Hypothalamus (tissue), 51 donors: ENCODE measurements around the gene SCRN1.
A peak's percentile ranks its signal among the peaks of the same experiment; 100 is the strongest.
"Not testable (repeated sequence)": the region's sequence is repeated elsewhere in the genome, so short reads cannot be mapped to it uniquely, and the experiment has no call there.

Source experiments
- DNase-seq, 51 donors: peaks; one replicate each; lab custom pipeline; 2025; lab: John Stamatoyannopoulos, UW

The SCRN1 gene

DNA sequence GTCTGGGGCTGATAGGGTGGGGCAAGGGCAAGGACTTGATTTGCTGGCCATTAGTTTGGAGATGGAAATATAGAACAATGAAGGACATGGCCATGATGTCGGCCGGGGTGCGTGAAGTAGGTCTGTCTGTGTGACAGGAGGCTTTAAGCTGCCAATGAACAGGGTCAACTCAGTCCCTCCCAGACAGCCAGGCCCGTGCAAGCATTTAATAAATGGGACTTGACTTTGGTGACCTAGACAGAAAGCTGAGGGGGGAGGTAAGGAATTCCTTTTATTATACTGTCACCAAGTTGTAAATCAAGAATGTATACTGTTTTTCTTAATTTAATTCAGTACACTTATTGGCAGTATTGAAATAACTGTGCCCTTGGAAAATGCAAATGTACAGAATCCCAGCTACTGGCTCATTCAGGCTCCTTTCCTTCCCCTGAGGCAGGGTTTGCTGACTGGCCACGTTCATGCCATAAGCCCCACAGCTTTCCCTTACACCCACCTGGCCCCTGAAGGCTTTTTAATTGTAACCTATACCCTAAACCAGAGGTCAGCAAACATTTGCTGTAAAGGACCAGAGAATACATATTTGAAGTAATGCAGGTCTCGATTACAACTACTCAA, 96.1 kb downstream of the SCRN1 start:
- DNase-seq: no peak

DNA sequence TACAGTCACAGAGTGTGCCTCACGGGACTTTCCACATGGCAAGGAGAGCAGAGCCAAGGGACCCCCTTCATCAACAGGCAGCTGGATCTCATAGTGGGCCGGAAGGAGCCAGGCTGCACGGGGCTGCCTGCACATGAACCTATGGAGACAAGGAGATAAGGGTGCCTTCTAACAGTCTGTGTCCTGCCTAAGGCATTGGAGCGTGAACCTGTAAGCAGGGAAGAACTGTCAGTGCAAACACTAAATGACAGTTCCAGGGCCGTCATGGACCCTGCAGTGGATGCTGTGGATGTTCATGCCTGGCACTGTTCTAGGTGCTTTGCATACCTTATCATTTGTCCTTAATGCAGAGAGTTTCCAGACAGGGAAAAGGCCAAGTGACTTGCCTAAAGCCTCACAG, 97.4 kb downstream of the SCRN1 start:
- no peak for DNase-seq

DNA sequence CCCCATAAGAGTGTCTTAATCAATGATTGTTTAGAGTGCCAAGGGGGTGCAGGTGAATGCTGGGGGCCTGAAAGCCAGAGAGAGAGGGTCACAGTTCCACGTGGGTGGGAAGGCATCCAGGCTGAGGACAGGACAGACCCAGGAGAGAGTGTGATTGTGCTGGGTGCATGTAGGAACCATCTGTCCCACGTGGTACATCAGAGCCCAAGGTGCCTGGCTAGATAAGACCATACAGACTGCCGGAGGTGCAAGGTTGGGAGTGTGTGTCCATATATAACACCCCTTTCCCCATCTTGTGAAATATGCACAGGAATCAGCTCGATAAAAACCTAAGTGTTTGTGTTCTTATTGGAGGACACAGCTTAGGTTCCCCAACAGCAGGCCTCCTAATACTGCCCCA, 97.8 kb downstream of the SCRN1 start:
- no peak for DNase-seq

DNA sequence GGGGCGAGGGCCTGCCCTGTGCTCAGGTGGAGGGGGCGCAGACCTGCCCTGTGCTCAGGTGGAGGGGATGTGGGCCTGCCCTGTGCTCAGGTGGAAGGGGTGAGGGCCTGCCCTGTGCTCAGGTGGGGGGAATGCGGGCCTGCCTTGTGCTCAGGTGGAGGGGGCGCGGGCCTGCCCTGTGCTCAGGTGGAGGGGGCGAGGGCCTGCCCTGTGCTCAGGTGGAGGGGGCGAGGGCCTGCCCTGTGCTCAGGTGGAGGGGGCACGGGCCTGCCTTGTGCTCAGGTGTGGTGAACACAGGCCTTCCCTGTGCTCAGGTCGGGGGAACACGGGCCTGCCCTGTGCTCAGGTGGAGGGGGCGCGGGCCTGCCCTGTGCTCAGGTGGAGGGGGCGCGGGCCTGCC, 98.8 kb downstream of the SCRN1 start:
- DNase-seq: not testable (repeated sequence)

DNA sequence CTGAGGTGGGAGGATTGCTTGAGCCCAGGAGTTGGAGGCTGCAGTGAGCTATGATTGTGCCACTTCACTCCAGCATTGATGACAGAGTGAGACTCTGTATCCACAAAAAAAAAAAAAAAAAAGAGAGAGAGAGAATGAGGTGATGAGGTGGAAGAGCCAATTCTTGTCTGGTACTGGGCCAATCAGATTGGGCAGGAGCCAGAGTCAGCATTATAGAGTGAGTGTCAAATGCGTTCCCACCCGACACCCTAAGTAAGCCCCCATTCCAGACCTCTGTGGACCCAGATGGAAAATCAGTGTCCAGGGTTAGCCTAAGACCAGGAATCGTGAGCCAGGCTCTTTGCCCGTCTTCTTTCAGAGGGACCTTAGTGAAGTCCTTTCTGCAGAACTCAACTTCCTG, 99.3 kb downstream of the SCRN1 start:
- no peak for DNase-seq

DNA sequence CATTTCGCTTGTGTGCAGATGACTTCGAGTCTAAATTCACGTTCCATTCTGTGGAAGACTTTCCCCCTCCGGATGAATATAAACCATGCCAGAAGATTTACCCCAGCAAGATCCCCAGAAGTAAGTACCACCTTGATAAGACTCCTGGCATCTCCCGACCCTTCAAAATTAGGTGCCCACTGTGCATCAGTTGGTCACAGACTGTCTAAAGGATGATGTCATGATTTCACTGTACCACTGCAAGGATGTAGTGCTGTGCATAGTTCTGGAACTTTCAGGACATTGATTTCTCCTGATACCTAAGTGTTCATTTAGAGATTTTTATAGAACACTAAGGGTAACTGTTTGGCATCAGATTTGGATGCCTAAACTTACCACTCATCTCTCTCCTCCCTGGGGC, 100.3 kb downstream of the SCRN1 start:
- DNase-seq: no peak

DNA sequence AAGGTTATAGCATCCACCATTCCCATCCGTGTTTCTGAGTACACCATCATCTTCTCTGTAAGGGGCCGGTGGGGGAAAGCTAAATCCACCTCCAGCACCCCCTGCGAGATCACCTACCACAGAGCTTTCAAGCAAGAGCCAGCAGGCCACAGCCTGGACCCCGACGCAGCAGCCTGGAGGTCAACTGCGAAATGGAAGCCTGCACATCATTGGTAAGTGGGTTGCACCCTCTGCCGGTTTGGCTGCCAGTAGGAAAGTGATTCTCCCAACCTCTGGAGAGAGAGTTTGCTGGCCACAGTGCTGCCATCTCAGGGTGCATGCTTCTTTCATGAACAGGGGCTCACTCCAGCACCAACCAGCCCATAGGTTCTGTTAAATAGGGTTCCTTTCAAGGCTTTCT, 101.6 kb downstream of the SCRN1 start:
- no peak for DNase-seq

DNA sequence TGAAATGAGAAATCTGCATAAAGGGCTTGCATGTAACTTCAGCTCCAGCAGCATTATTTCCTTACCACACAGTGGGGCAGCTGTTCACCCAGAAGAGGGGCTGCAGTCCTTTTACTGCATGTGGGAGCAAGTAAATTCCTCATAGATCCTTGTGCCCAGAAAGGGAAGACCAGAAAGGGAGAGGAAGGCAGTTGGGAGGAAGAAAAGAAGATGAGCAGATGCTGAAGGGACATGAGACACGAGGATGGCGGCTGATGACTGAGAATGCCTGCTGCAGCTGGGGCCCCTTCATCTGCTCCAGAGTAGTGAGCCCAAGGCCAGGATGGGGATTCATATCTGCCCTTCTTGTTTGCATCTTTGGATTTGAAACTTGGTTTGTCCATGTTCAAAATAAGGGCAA, 102.8 kb downstream of the SCRN1 start:
- DNase-seq: no peak

DNA sequence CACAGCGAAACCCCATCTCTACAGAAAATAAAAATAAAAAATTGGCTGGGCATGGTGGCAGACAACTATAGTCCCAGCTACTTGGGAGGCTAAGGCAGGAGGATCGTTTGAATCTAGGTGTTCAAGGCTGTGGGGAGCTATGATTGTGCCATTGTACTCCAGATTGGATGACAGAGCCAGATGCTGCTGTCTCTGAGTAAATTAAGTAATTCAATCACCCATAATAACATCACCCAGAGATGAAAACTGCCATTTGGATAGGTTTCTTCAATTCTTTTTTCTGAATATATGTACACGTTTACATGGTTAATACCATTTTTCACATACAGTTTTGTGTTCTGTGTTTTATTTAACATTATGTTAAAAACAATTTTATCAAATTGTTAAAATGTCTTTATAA, 104.0 kb downstream of the SCRN1 start:
- no peak for DNase-seq

DNA sequence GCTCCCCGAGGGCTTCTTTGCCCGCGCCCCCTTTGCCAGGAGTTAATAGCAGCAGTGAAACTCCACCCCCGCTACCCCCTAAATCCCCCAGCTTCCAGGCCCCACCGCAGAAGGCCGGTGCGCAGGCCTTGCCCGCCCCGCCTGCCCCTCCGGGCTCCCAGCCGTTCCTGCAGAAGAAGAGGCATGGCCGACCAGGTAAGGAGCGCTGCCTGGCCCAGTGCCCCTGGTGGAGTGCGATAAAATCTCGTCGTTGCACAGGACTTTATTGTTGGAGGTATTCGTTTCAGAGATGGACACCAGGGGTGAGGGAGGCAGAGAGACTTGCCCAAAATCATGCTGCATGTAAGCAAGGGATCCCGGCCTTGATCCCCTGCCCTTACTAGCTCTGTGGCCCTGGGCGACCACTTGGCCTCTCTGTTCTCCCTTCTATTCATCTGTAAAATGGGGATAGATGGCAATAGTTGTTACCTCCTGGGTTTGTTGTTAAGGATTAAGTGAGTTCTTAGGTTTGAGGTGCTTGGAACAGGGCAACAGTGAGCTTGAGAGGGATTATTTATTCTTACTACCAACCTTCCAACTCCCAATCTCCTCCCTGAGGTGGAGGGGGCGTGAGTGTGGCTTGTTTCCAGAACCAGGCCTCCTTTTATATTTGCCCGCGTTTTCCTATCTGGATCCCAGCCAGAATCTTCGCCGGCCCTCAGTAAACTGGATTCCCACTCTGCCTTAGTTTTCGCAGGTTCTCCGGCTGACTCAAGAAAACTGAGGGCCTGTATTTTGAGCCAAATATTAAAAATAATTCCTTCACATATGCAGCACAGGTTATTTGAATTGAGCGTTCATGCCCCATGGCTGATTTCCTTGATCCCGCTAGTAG, 105.0 kb downstream of the SCRN1 start:
- DNase-seq: no peak

DNA sequence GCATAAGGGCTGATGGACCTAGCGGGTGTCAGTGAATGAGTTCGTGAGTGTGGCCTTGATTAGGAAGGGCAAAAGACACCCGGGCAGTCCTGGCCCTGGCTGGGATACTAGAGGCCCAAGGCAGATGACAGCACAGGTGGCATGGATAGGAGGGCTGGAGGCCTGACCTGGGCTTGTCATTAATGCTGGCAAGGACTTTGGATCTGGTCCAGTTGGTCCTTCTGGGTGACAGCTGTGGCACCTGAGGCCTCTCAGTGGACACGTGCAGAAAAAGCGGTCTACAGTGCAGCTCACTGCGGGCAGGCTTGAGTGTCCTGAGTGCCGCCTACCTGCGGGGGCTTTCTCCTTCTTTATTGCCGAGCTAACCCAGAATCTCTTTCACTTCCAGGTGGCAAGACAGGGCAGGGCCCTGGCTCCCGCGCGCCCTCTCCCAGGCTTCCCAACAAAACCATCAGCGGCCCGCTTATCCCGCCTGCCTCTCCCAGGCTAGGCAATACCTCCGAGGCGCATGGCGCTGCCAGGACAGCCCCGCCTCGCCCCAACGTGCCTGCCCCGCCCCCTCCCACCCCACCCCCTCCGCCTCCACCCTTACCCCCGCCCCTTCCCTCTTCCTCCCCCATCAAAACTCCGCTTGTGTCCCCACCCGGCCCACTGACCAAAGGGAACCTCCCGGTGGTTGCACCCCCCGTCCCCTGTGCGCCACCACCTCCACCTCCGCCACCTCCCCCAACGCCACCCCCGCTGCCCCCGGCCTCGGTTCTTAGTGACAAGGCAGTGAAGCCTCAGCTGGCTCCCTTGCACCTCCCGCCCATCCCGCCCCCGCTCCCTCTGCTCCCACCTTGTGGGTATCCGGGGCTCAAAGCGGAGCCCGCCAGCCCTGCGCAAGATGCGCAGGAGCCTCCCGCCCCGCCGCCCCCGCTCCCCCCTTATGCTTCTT, 105.9 kb downstream of the SCRN1 start:
- DNase-seq: no peak

DNA sequence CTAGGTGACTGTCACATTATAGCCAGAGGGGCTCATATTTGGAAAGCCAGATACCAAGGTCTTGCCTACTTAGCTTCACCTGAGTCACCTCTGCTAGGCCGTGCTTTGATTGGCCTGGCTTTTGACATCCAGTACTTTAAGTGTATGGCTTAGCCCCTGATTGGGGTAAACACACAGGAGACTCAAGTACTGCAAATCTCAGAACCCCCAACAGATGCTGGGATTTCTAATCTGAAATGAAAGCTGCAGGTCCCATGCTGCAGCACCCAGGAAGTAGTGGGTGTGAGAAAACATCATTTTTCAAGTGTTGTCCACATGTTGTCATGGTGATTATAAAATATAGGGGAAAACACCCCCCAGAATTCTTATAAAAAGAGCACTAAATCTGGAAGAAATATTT, 107.1 kb downstream of the SCRN1 start:
- no peak for DNase-seq

DNA sequence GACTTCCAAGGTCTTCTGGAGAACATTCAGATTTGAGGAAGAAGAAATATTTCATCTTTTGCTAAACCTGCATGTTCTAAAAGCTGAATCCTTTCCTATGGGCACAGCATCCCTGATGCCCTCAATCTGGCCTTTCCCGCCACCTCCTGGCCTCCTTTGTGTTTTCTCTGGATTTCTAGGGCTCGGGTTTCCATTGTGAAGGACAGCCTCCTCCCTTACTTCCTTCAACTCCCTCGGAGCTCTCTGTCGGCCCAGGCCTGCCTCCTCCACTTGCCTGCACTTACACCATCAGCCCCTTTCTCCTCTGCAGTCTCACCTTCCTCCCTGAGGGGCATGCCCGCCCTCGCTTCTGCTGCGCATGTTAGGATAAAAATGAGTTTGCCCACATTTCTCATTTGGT, 107.9 kb downstream of the SCRN1 start:
- no peak for DNase-seq

DNA sequence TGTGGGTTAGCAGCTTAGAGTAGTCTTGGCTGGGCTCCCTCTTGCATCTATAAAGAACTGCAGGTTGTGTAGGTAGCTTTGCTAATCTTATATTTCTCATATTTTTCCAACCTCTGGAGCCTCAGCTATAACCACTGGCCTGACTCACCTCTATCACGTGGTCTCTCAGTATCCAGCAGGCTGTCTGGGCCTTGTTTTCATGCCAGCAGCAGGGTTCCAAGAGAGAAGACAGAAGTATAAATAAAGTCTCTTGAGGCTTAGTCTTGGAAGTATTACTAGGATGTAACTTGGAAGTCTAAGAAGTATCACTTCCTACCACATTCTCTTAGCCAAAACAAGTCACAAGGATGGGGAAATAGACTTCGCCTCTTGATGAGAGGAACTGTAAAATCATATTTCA, 110.0 kb downstream of the SCRN1 start:
- no peak for DNase-seq

DNA sequence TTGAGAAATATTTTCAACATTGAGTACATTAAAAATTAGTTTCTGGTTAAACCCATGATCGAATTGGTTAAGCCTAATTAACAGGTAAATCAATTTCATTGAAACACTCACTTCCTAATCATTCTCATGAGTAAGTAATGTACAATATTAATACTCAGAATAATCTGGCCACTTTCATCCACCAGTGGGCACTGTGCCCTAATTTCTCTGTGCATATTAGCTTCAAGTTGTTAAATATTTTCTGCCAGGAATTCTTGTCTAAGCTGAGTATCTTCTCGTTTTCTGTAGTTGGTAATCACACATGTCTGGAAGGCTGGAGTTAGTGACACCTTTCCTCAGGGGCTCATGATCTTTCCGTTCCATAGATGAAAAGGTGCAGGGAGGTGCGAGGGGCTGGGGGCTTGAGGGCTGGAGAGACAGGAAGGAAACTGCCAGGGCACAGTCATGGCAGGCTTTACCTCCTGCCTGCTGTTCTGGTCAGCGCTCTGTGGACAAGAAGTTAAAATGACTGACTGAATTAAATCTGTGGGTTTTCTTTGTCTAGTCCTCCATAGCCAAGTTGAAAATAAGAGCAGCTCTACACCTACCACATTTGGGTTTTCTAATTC, 111.4 kb downstream of the SCRN1 start:
- peak in 2 of 51 donors; percentile 18 to 38 for DNase-seq

DNA sequence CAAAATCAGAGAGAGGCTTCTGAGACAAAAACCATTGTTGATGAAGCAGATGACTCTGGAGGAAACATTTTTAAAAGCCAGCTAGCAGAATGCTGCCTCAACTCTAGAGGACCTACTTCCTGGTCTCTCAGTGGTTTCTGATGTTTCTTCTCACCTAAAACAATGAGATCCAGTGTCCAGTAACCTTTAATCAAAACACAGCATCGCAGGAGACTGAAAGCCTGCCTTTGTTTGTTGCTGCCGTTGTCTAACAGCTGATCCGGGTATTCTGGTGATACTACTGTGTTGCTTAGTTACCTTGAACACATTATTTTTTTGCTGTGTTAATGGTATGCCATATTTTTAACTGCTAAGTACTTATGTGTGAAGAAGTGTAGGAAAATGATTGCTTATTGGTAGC, 112.4 kb downstream of the SCRN1 start:
- peak in 3 of 51 donors; percentile 8 to 34 (median 15) for DNase-seq

DNA sequence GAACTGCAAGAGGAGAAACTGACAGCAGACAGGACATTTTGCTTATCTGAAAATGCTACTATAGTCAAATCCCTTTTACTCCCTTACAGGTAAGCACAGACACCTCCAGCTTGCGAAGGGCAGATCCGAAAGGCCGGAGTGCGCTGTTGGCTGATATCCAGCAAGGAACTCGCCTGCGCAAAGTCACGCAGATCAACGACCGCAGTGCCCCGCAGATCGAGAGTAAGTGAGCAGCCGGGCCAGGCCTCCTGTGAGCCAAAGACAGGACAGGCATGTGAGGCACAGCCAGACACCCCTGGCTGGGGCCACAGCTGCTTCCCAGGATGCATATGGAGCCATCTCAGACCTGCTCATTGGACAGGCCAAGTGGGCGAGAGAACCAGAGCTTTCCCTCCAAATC, 113.9 kb downstream of the SCRN1 start:
- DNase-seq: peak in 1 of 51 donors; percentile 2

DNA sequence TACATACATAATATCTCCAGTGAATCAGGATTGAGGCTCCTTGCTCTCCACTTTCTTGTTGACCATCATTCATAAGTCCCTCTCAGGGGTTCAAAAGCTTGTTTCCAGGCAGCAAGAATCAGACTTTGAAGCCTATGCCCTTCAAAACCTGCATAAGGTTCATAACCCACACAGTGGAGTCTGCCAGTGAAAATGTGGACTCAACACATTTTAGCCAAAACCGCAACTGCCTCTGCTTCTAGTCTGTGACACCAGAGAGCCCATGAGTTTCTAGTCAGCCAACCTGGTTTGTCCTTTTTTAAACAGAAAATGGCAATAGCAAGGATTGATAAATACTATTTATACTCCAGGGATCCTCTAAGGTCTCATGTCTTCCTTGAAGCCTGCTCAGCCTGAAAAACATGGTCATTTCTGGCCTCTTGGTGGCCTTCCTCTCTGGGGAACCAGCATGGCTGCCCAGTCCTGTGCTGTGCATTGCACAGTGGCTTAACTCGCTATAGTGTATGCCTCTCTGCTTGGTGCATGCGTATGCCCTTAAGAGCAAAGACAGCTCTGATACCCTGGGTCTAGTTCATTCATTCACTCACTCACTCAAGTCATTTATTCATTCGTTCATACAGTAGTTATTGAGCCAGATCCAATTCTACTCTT, 115.8 kb downstream of the SCRN1 start:
- DNase-seq: no peak

DNA sequence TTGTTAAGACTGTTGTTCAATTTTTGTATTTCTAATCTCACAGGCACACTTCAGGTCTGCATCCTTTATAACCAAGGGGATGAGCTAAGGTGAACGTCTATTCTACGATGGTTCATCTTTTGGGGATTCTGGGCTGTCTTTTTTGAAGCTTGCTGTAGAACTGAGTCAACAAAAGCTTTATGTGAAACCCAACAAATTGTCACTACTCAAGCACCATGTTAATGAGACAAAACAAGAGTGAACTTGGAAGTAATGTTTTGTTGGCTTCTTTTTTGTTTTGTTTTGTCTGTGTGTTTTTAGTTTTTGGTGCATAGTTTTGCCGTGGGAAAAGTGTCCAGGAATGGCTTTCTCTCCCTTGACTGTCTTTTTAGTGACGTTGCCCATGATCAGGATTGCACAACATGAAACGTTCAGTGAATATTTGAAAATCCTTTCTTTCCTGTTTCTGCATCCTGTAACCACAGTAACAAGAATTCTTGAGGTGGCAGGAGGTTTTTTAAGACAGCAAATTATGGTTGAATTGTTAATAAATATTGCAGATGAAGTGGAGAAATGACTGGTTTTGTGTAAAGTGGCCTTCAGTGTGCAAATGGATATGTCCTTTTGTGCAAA, 117.7 kb downstream of the SCRN1 start:
- DNase-seq: no peak
